Neural cell (in vitro differentiated cells): ENCODE measurements around the gene MVK. TPM values are rescaled to one million over a fixed set of nuclear protein-coding genes. Genes with fewer than 3 reads are reported as not detected.

ENCODE experiments used
- H2AFZ ChIP-seq: fragments of 200-600, 300-800 bp; sonication (generic), shearing (Covaris generic); 2 replicates; pipeline ENCODE4 v1.6.0; 2014; ENCODE audit warnings: low read depth, mild to moderate bottlenecking, antibody characterized with exemption, low read length, moderate library complexity
- H3F3A ChIP-seq: fragments of 200-600 bp; shearing (Covaris generic); 2 replicates; pipeline ENCODE4 v1.6.1; 2016; ENCODE audit warnings: mild to moderate bottlenecking, moderate library complexity, mixed read lengths, antibody characterized with exemption, low read length; ENCODE audit not compliant: insufficient read depth, poor library complexity, severe bottlenecking
- H3K27ac ChIP-seq: fragments of 200-600, 300-800 bp; sonication (generic), shearing (Covaris generic); 2 replicates; pipeline ENCODE4 v1.5.1; 2014; ENCODE audit warnings: mild to moderate bottlenecking, low read length, moderate library complexity
- H3K27me3 ChIP-seq: fragments of 300-800, 200-600 bp; sonication (generic), shearing (Covaris generic); 2 replicates; pipeline ENCODE4 v1.6.0; 2014; ENCODE audit warnings: mild to moderate bottlenecking, low read depth, low read length, moderate library complexity; ENCODE audit not compliant: insufficient read depth
- H3K36me3 ChIP-seq: fragments of 300-800, 200-600 bp; sonication (generic), shearing (Covaris generic); 2 replicates; pipeline ENCODE4 v1.5.1; 2014; ENCODE audit warnings: mild to moderate bottlenecking, antibody characterized with exemption, low read length, moderate library complexity; ENCODE audit not compliant: insufficient read depth
- H3K4me2 ChIP-seq: fragments of 300-800, 200-600 bp; sonication (generic), shearing (Covaris generic); 2 replicates; pipeline ENCODE4 v1.6.0; 2014; ENCODE audit warnings: mild to moderate bottlenecking, low read length
- H3K4me3 ChIP-seq: fragments of 300-800, 200-600 bp; sonication (generic), shearing (Covaris generic); 2 replicates; pipeline ENCODE4 v1.5.1; 2014; ENCODE audit warnings: mild to moderate bottlenecking, low read length, moderate library complexity
- H3K79me2 ChIP-seq: fragments of 200-600 bp; shearing (Covaris generic); replicated peaks from 2 replicates; pipeline ENCODE4 v1.6.0; 2014; ENCODE audit warnings: mild to moderate bottlenecking, low read length, moderate library complexity; ENCODE audit not compliant: insufficient read depth
- H3K9ac ChIP-seq: fragments of 300-800, 200-600 bp; sonication (generic), shearing (Covaris generic); 2 replicates; pipeline ENCODE4 v1.6.1; 2016; ENCODE audit warnings: mild to moderate bottlenecking, low read length, mixed read lengths
- H3K9me2 ChIP-seq: fragments of 200-600 bp; shearing (Covaris generic); 2 replicates; pipeline ENCODE4 v1.6.1; 2016; ENCODE audit warnings: mild to moderate bottlenecking, low read length, mixed read lengths; ENCODE audit not compliant: insufficient read depth
- H3K9me3 ChIP-seq: fragments of 200-600, 300-800 bp; sonication (generic), shearing (Covaris generic); 2 replicates; pipeline ENCODE4 v1.6.1; 2016; ENCODE audit warnings: mild to moderate bottlenecking, mixed run types, low read length, moderate library complexity, mixed read lengths
- H4K20me1 ChIP-seq: fragments of 200-600 bp; shearing (Covaris generic); 2 replicates; pipeline ENCODE4 v1.6.1; 2016; ENCODE audit warnings: mild to moderate bottlenecking, mixed run types; ENCODE audit not compliant: insufficient read depth
- CTCF ChIP-seq: fragments of 450-650 bp; IDR thresholded peaks from 2 replicates; pipeline ENCODE4 v1.5.1; 2014; ENCODE audit warnings: antibody characterized with exemption, mild to moderate bottlenecking, moderate library complexity; ENCODE audit not compliant: poor library complexity, severe bottlenecking
- EP300 ChIP-seq: fragments of 450-650 bp; conservative IDR thresholded peaks from 2 replicates; pipeline ENCODE4 v1.6.1; 2014; ENCODE audit warnings: antibody characterized with exemption, mild to moderate bottlenecking, moderate library complexity; ENCODE audit not compliant: poor library complexity, severe bottlenecking
- EZH2 ChIP-seq: fragments of 200-600, 300-800 bp; shearing (Covaris generic), sonication (generic); IDR thresholded peaks from 2 replicates; pipeline ENCODE4 v1.6.1; 2014; ENCODE audit warnings: antibody characterized with exemption, low read length, borderline replicate concordance, mild to moderate bottlenecking; ENCODE audit not compliant: insufficient read depth, poor library complexity, severe bottlenecking
- MXI1 ChIP-seq: fragments of 450-650 bp; conservative IDR thresholded peaks from 2 replicates; pipeline ENCODE4 v1.6.1; 2014; ENCODE audit warnings: antibody characterized with exemption, mild to moderate bottlenecking; ENCODE audit not compliant: poor library complexity, severe bottlenecking
- POLR2AphosphoS5 ChIP-seq: IDR thresholded peaks from 2 replicates; pipeline ENCODE4 v1.6.1; 2012
- RAD21 ChIP-seq: fragments of 450-650 bp; conservative IDR thresholded peaks from 2 replicates; pipeline ENCODE4 v1.6.1; 2014; ENCODE audit warnings: antibody characterized with exemption, mild to moderate bottlenecking, moderate library complexity
- REST ChIP-seq: IDR thresholded peaks from 2 replicates; pipeline ENCODE4 v1.6.1; 2012; ENCODE audit warnings: borderline replicate concordance
- SMC3 ChIP-seq: fragments of 450-650 bp; conservative IDR thresholded peaks from 2 replicates; pipeline ENCODE4 v1.6.1; 2014; ENCODE audit warnings: antibody characterized with exemption, mild to moderate bottlenecking, moderate library complexity; ENCODE audit not compliant: poor library complexity
- TAF1 ChIP-seq: IDR thresholded peaks from 2 replicates; pipeline ENCODE4 v1.6.1; 2012; ENCODE audit warnings: low read depth
- polyA plus RNA-seq: library from polyadenylated mRNA; depleted of rRNA; stranded (reverse); fragments of >200 nt; gene quantifications from 2 replicates; pipeline ENCODE4 v1.2.3, GENCODE V29; 2014

The MVK gene
- polyA plus RNA-seq, 1 donor from 2014 or later: 45.7 TPM

- no peak overlapping the region for H2AFZ ChIP-seq
- H3K4me3 ChIP-seq: no peak overlapping the region
- H3K27ac ChIP-seq: no peak overlapping the region
- no peaks in the 10 kb centered on the region for H3K9me3 ChIP-seq
- H4K20me1 ChIP-seq: no peaks in the 10 kb centered on the region
- no peaks in the 10 kb centered on the region for H3K79me2 ChIP-seq
- no peaks in the 10 kb centered on the region for H3K36me3 ChIP-seq
- no peak overlapping the region for H3K4me2 ChIP-seq
- no peaks in the 10 kb centered on the region for H3K27me3 ChIP-seq
- no peaks in the 10 kb centered on the region for H3K9me2 ChIP-seq
- H3F3A ChIP-seq: no peaks in the 10 kb centered on the region
- TF ChIP-seq POLR2AphosphoS5 (no peak), CTCF (no peak), REST (no peak), MXI1 (no peak), EZH2 (no peak), RAD21 (no peak), TAF1 (no peak), EP300 (no peak), SMC3 (no peak)
- no peak overlapping the region for H3K9ac ChIP-seq
Measured at GRCh38 chr12:109537136-109537535, 36.5 kb upstream of the MVK start.

- no peak overlapping the region for H3K4me2 ChIP-seq
- no peaks in the 10 kb centered on the region for H3K9me3 ChIP-seq
- no peaks in the 10 kb centered on the region for H3K27me3 ChIP-seq
- no peak overlapping the region for H3K27ac ChIP-seq
- no peaks in the 10 kb centered on the region for H4K20me1 ChIP-seq
- no peak overlapping the region for H3K9ac ChIP-seq
- H2AFZ ChIP-seq: no peak overlapping the region
- no peaks in the 10 kb centered on the region for H3K79me2 ChIP-seq
- no peaks in the 10 kb centered on the region for H3F3A ChIP-seq
- TF ChIP-seq CTCF: no peak
- TF ChIP-seq EZH2: no peak
- TF ChIP-seq SMC3: no peak
- TF ChIP-seq EP300: no peak
- TF ChIP-seq POLR2AphosphoS5: no peak
- no peak for TF ChIP-seq MXI1
- no peaks in the 10 kb centered on the region for H3K36me3 ChIP-seq
- no peak overlapping the region for H3K4me3 ChIP-seq
- no peaks in the 10 kb centered on the region for H3K9me2 ChIP-seq
Measured at GRCh38 chr12:109538191-109538863, 35.3 kb upstream of the MVK start.
